ENCODE results near the gene TRABD2B.

GRCh38 chr1:47839433-47839760, 157.8 kb downstream of the TRABD2B start:
- TF ChIP-seq, protein P1, sequence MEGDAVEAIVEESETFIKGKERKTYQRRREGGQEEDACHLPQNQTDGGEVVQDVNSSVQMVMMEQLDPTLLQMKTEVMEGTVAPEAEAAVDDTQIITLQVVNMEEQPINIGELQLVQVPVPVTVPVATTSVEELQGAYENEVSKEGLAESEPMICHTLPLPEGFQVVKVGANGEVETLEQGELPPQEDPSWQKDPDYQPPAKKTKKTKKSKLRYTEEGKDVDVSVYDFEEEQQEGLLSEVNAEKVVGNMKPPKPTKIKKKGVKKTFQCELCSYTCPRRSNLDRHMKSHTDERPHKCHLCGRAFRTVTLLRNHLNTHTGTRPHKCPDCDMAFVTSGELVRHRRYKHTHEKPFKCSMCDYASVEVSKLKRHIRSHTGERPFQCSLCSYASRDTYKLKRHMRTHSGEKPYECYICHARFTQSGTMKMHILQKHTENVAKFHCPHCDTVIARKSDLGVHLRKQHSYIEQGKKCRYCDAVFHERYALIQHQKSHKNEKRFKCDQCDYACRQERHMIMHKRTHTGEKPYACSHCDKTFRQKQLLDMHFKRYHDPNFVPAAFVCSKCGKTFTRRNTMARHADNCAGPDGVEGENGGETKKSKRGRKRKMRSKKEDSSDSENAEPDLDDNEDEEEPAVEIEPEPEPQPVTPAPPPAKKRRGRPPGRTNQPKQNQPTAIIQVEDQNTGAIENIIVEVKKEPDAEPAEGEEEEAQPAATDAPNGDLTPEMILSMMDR (IDR thresholded peaks at IDR 0.05) = no peak
- TF ChIP-seq POLR2A (IDR thresholded peaks at IDR 0.05) = no peak

Data from body of pancreas (tissue), 4 donors.